ENCODE measurements around the gene JADE2.

JADE2 gene

DNA sequence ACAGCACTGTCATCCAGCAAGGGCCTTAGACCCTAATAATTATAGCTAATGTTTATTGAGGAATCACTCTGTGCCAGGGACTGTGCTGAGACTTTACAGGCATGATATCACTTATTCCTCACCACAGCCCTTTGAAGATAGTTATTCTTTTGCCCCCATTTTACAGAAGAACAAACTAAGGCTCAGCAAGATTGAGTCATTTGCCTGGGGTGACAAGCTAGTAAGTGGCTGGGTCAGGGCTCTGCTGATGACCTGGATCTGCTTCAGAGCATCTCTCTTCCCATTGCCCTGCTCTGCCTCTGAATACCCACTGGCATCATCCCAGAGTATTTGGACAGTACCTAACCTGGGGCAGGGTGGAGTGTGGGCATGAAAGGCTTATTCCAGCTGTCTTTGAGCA lies 11.8 kb downstream of the JADE2 start:
- H3K79me2 ChIP-seq (ENCODE audit: control insufficient read depth, low read length) = peaks cover 35% of the 10 kb centered on the region
- no peaks in the 10 kb centered on the region for H4K20me1 ChIP-seq (ENCODE audit: control insufficient read depth, insufficient read depth, low read depth, low read length)
- H3K4me3 ChIP-seq (ENCODE audit: low read length) = no peak overlapping the region
- H3F3A ChIP-seq (ENCODE audit: control insufficient read depth, insufficient read depth) = no peaks in the 10 kb centered on the region
- no peaks in the 10 kb centered on the region for H3K9me2 ChIP-seq (replicated peaks; ENCODE audit: control insufficient read depth, low read length)
- H3K27ac ChIP-seq (ENCODE audit: low read depth, low read length) = no peak overlapping the region
- no peaks in the 10 kb centered on the region for H3K27me3 ChIP-seq (ENCODE audit: control insufficient read depth, low read length)
- H3K4me1 ChIP-seq (ENCODE audit: control insufficient read depth, low read length) = peaks cover 18% of the 10 kb centered on the region
- peaks cover 45% of the 10 kb centered on the region for H3K36me3 ChIP-seq (ENCODE audit: control insufficient read depth, low read length)
- no peaks in the 10 kb centered on the region for H3K9me3 ChIP-seq (ENCODE audit: control insufficient read depth, insufficient read depth, low read length)
- H3K4me2 ChIP-seq (ENCODE audit: low read length) = no peak overlapping the region
- TF ChIP-seq EZH2phosphoT487 (IDR thresholded peaks at IDR 0.05; ENCODE audit: borderline replicate concordance, low read length) = no peak
- TF ChIP-seq, protein P1, sequence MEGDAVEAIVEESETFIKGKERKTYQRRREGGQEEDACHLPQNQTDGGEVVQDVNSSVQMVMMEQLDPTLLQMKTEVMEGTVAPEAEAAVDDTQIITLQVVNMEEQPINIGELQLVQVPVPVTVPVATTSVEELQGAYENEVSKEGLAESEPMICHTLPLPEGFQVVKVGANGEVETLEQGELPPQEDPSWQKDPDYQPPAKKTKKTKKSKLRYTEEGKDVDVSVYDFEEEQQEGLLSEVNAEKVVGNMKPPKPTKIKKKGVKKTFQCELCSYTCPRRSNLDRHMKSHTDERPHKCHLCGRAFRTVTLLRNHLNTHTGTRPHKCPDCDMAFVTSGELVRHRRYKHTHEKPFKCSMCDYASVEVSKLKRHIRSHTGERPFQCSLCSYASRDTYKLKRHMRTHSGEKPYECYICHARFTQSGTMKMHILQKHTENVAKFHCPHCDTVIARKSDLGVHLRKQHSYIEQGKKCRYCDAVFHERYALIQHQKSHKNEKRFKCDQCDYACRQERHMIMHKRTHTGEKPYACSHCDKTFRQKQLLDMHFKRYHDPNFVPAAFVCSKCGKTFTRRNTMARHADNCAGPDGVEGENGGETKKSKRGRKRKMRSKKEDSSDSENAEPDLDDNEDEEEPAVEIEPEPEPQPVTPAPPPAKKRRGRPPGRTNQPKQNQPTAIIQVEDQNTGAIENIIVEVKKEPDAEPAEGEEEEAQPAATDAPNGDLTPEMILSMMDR (IDR thresholded peaks at IDR 0.05; ENCODE audit: low read depth, low read length, poor library complexity, severe bottlenecking) = no peak

DNA sequence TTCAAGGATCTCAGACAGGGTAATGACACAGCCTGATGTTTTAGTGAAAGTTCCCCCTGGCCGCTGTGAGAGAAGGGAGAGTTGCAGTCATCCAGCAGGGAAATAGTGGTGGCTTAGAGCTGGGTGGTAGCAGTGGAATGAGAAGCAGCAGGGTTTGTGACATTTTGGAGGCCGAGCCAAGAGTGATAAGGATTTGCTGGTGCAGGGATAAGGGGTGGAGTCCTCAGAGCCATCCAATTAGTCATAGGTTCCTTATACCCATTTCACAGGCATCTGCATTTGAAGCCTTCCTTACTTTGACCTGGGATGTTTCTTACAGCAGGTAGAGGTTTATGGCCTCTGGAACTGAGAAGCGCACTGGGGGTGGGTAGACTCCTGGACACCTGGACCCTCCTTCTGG lies 12.8 kb downstream of the JADE2 start:
- Histone ChIP-seq H3K27ac (ENCODE audit: low read depth, low read length) (no peak overlapping the region), H4K20me1 (ENCODE audit: control insufficient read depth, insufficient read depth, low read depth, low read length) (no peaks in the 10 kb centered on the region), H3K4me3 (ENCODE audit: low read length) (no peak overlapping the region), H3K9me3 (ENCODE audit: control insufficient read depth, insufficient read depth, low read length) (no peaks in the 10 kb centered on the region), H3K4me2 (ENCODE audit: low read length) (no peak overlapping the region), H3K27me3 (ENCODE audit: control insufficient read depth, low read length) (no peaks in the 10 kb centered on the region), H3K79me2 (ENCODE audit: control insufficient read depth, low read length) (peaks cover 25% of the 10 kb centered on the region), H3K9me2 (replicated peaks; ENCODE audit: control insufficient read depth, low read length) (no peaks in the 10 kb centered on the region), H3K36me3 (ENCODE audit: control insufficient read depth, low read length) (peaks cover 45% of the 10 kb centered on the region), H3K4me1 (ENCODE audit: control insufficient read depth, low read length) (peaks cover 22% of the 10 kb centered on the region), H3F3A (ENCODE audit: control insufficient read depth, insufficient read depth) (no peaks in the 10 kb centered on the region)
- no peak for TF ChIP-seq EZH2phosphoT487 (IDR thresholded peaks at IDR 0.05; ENCODE audit: borderline replicate concordance, low read length)
- TF ChIP-seq, protein P1 (IDR thresholded peaks at IDR 0.05; ENCODE audit: low read depth, low read length, poor library complexity, severe bottlenecking) = no peak

DNA sequence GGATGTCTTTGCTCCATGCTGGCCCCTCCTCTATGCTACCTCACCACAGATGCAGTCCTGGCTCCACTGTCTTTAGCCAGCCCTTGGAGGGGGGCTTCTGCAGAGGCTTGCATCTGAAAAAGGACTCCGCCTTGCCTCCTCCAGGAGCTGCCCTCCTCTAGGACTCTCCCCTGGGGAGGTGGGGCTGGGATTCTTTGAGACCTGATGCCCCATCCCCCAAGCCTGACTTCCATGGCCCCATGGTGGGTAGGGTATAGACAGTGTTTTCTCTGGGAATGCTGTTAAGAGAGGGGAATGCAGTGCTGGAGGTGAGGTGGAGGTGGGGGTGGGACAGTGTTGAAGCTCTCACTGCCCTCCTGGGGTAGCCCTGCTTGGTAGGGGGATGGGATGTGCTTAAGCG lies 14.3 kb downstream of the JADE2 start:
- Histone ChIP-seq H4K20me1 (ENCODE audit: control insufficient read depth, insufficient read depth, low read depth, low read length) (no peaks in the 10 kb centered on the region), H3K9me3 (ENCODE audit: control insufficient read depth, insufficient read depth, low read length) (no peaks in the 10 kb centered on the region), H3F3A (ENCODE audit: control insufficient read depth, insufficient read depth) (0 out of 2 replicates have a peak, but pooled peaks cover 3% of the 10 kb centered on the region), H3K27me3 (ENCODE audit: control insufficient read depth, low read length) (no peaks in the 10 kb centered on the region), H3K27ac (ENCODE audit: low read depth, low read length) (no peak overlapping the region), H3K79me2 (ENCODE audit: control insufficient read depth, low read length) (peaks cover 10% of the 10 kb centered on the region), H3K4me1 (ENCODE audit: control insufficient read depth, low read length) (peaks cover 37% of the 10 kb centered on the region), H3K36me3 (ENCODE audit: control insufficient read depth, low read length) (peaks cover 55% of the 10 kb centered on the region), H3K4me2 (ENCODE audit: low read length) (no peak overlapping the region), H3K4me3 (ENCODE audit: low read length) (no peak overlapping the region), H3K9me2 (replicated peaks; ENCODE audit: control insufficient read depth, low read length) (no peaks in the 10 kb centered on the region)
- TF ChIP-seq, protein P1 (IDR thresholded peaks at IDR 0.05; ENCODE audit: low read depth, low read length, poor library complexity, severe bottlenecking) = no peak
- TF ChIP-seq EZH2phosphoT487 (IDR thresholded peaks at IDR 0.05; ENCODE audit: borderline replicate concordance, low read length) = no peak

All from DOHH2 (cell line).